Panc1 (cell line): ENCODE data around the gene ZFAND3. TPM values are rescaled to one million over a fixed set of nuclear protein-coding genes. Genes with fewer than 3 reads are reported as not detected.

ENCODE experiments used
- ATAC-seq: fragments of 200-7000 bp; cut with Tn5 transposase; 2 replicates; pipeline ENCODE4 v1.9.1; 2020; ENCODE audit warnings: mild to moderate bottlenecking, moderate library complexity
- BruUV-seq: library from RNA; stranded (reverse); fragments of 400-500 nt; replicated peaks from 2 replicates; lab custom pipeline; 2021; lab: Mats Ljungman, UMichigan
- CTCF ChIA-PET: fragments of 300-600 bp; sonication (Branson Sonifier 250); formaldehyde crosslinking; loops from one replicate; lab custom pipeline; 2022; ENCODE audit warnings: antibody characterized with exemption; lab: Charles Lee
- POLR2A ChIA-PET: fragments of 300-600 bp; sonication (Branson Sonifier 250); formaldehyde crosslinking; loops from one replicate; lab custom pipeline; 2022; ENCODE audit warnings: antibody characterized with exemption; lab: Charles Lee
- DNase-seq: peaks from one replicate; pipeline ENCODE4 v3.0.0-alpha.2; 2010; ENCODE audit warnings: low read depth, low spot score
- H3K27ac ChIP-seq: 2 replicates; pipeline ENCODE4 v1.5.1; 2011; ENCODE audit warnings: mild to moderate bottlenecking, low read length, inconsistent platforms
- H3K27me3 ChIP-seq: fragments of 200-500 bp; sonication (Bioruptor generic); 2 replicates; pipeline ENCODE4 v1.6.0; 2014; ENCODE audit warnings: low read length, inconsistent platforms; ENCODE audit not compliant: control insufficient read depth, insufficient read depth
- H3K36me3 ChIP-seq: fragments of 200-500 bp; sonication (Bioruptor generic); 2 replicates; pipeline ENCODE4 v1.5.1; 2014; ENCODE audit warnings: inconsistent platforms, mild to moderate bottlenecking, low read length, moderate library complexity; ENCODE audit not compliant: control insufficient read depth, insufficient read depth
- H3K4me1 ChIP-seq: 2 replicates; pipeline ENCODE4 v1.5.1; 2011; ENCODE audit warnings: inconsistent platforms, mild to moderate bottlenecking, low read length, moderate library complexity; ENCODE audit not compliant: control insufficient read depth, insufficient read depth
- H3K4me3 ChIP-seq, 2 experiments: 2 replicates each; pipeline ENCODE4 v1.5.1; 2011 to 2012; ENCODE audit warnings: low read depth in 2 of 2, low read length in 2 of 2, mild to moderate bottlenecking in 2 of 2, inconsistent platforms in 1 of 2, moderate library complexity in 1 of 2
- H3K9me3 ChIP-seq: fragments of 200-500 bp; sonication (Bioruptor generic); 2 replicates; pipeline ENCODE4 v1.5.1; 2014; ENCODE audit warnings: low read depth, mild to moderate bottlenecking, inconsistent platforms, low read length, moderate library complexity; ENCODE audit not compliant: control insufficient read depth, insufficient read depth
- POLR2AphosphoS5 ChIP-seq: IDR thresholded peaks from 2 replicates; pipeline ENCODE4 v1.6.1; 2012; ENCODE audit warnings: mild to moderate bottlenecking, low read depth, low read length, moderate library complexity
- SIN3A ChIP-seq: IDR thresholded peaks from 2 replicates; pipeline ENCODE4 v1.6.1; 2012; ENCODE audit warnings: low read depth, mild to moderate bottlenecking, low read length, moderate library complexity, borderline replicate concordance; ENCODE audit not compliant: insufficient read depth
- TCF7L2 ChIP-seq: IDR thresholded peaks from 2 replicates; pipeline ENCODE4 v1.6.1; 2011; ENCODE audit warnings: mild to moderate bottlenecking, low read depth, low read length, inconsistent platforms
- in situ Hi-C: cut with HindIII; loops from 2 replicates; pipeline ENCODE4 v1.10.0; 2016; ENCODE audit warnings: low sequenced_read_pairs, low pct_unique_long_range_greater_than_20kb
- intact Hi-C: fragments of 100-400 bp; cut with micrococcal nuclease; formaldehyde crosslinking; loops from one replicate; pipeline ENCODE4 v1.10.0; 2022; ENCODE audit not compliant: unreplicated experiment
- total RNA-seq: library from RNA; stranded (reverse); gene quantifications from one replicate; pipeline ENCODE4 v1.2.1, GENCODE V29; 2021; ENCODE audit not compliant: unreplicated experiment
- TF ChIP-seq, protein P1 (sequence below): fragments of 450-650 bp; IDR thresholded peaks from 2 replicates; pipeline ENCODE4 v1.5.1; 2017; ENCODE audit warnings: mild to moderate bottlenecking
- TF ChIP-seq, protein P2 (sequence below), 2 experiments: IDR thresholded peaks; 2 replicates each; pipeline ENCODE4 v1.6.1; 2011 to 2012; ENCODE audit warnings: low read depth in 2 of 2, control low read depth in 1 of 2, low read length in 1 of 2, mild to moderate bottlenecking in 1 of 2, moderate library complexity in 1 of 2; ENCODE audit not compliant: insufficient read depth in 1 of 2

Gene ZFAND3
- total RNA-seq, 1 experiment from 2014 or later, result 95.9 TPM

GRCh38 chr6:37783856-37784584, 35.5 kb upstream of the ZFAND3 start:
- Histone ChIP-seq H3K4me3 (no peak overlapping the region), H3K36me3 (no peaks in the 10 kb centered on the region), H3K27ac (no peak overlapping the region), H3K9me3 (no peaks in the 10 kb centered on the region), H3K27me3 (no peaks in the 10 kb centered on the region), H3K4me1 (no peaks in the 10 kb centered on the region)
- POLR2A ChIA-PET, result no interaction called here
- in situ Hi-C loops (no loop called here), intact Hi-C loops (no loop called here)
- ATAC-seq (no peak), DNase-seq (no peak)
- no peak for TF ChIP-seq TCF7L2
- no peak for TF ChIP-seq SIN3A
- TF ChIP-seq, protein P1, sequence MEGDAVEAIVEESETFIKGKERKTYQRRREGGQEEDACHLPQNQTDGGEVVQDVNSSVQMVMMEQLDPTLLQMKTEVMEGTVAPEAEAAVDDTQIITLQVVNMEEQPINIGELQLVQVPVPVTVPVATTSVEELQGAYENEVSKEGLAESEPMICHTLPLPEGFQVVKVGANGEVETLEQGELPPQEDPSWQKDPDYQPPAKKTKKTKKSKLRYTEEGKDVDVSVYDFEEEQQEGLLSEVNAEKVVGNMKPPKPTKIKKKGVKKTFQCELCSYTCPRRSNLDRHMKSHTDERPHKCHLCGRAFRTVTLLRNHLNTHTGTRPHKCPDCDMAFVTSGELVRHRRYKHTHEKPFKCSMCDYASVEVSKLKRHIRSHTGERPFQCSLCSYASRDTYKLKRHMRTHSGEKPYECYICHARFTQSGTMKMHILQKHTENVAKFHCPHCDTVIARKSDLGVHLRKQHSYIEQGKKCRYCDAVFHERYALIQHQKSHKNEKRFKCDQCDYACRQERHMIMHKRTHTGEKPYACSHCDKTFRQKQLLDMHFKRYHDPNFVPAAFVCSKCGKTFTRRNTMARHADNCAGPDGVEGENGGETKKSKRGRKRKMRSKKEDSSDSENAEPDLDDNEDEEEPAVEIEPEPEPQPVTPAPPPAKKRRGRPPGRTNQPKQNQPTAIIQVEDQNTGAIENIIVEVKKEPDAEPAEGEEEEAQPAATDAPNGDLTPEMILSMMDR, result no peak
- TF ChIP-seq POLR2AphosphoS5, result no peak
- TF ChIP-seq, protein P2, sequence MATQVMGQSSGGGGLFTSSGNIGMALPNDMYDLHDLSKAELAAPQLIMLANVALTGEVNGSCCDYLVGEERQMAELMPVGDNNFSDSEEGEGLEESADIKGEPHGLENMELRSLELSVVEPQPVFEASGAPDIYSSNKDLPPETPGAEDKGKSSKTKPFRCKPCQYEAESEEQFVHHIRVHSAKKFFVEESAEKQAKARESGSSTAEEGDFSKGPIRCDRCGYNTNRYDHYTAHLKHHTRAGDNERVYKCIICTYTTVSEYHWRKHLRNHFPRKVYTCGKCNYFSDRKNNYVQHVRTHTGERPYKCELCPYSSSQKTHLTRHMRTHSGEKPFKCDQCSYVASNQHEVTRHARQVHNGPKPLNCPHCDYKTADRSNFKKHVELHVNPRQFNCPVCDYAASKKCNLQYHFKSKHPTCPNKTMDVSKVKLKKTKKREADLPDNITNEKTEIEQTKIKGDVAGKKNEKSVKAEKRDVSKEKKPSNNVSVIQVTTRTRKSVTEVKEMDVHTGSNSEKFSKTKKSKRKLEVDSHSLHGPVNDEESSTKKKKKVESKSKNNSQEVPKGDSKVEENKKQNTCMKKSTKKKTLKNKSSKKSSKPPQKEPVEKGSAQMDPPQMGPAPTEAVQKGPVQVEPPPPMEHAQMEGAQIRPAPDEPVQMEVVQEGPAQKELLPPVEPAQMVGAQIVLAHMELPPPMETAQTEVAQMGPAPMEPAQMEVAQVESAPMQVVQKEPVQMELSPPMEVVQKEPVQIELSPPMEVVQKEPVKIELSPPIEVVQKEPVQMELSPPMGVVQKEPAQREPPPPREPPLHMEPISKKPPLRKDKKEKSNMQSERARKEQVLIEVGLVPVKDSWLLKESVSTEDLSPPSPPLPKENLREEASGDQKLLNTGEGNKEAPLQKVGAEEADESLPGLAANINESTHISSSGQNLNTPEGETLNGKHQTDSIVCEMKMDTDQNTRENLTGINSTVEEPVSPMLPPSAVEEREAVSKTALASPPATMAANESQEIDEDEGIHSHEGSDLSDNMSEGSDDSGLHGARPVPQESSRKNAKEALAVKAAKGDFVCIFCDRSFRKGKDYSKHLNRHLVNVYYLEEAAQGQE (IDR thresholded peaks at IDR 0.05; ENCODE audit: insufficient read depth in 1 of 2, low read depth in 2 of 2, low read length in 1 of 2), result no peak
- CTCF ChIA-PET, result interaction anchor here (0.6 kb wide), 1 partner anchor 235 kb away, joined by 4 read pairs; no protein-coding TSS in a partner anchor
- no TSS peak for BruUV-seq

- TF ChIP-seq TCF7L2, result no peak
- TF ChIP-seq, protein P2 (IDR thresholded peaks at IDR 0.05; ENCODE audit: insufficient read depth in 1 of 2, low read depth in 2 of 2, low read length in 1 of 2), result no peak
- TF ChIP-seq, protein P1, result no peak
- TF ChIP-seq SIN3A, result no peak
- TF ChIP-seq POLR2AphosphoS5, result no peak
- Histone ChIP-seq H3K4me1 (no peaks in the 10 kb centered on the region), H3K4me3 (no peak overlapping the region), H3K9me3 (no peaks in the 10 kb centered on the region), H3K36me3 (no peaks in the 10 kb centered on the region), H3K27ac (no peak overlapping the region), H3K27me3 (no peaks in the 10 kb centered on the region)
- ATAC-seq, result no peak
- ChIA-PET CTCF (no interaction called here), POLR2A (no interaction called here)
- DNase-seq, result no peak
- intact Hi-C loops, result no loop called here
- no TSS peak for BruUV-seq
- in situ Hi-C loops, result no loop called here
Observed at GRCh38 chr6:37784585-37784967, 35.0 kb upstream of the ZFAND3 start.
